Stomach (tissue), 9 donors: Measurements from ENCODE around the gene DCLK1. TPM values are rescaled to one million over a fixed set of nuclear protein-coding genes. Genes with fewer than 3 reads are reported as not detected.

Experiments
- DNase-seq, 2 donors: peaks; one replicate each; pipeline versions ENCODE4 v3.0.0 to v3.0.0-alpha.2; 2013 to 2019
- H3K27ac ChIP-seq, 5 donors: fragments of 200-600 bp in 4 of 5; sonication (generic) in 4 of 5; one replicate each; pipeline ENCODE4 v1.5.1; 2013 to 2019; ENCODE audit warnings: mild to moderate bottlenecking in 1 of 5, moderate library complexity in 1 of 5
- H3K27me3 ChIP-seq, 3 donors: fragments of 200-600 bp; sonication (generic); one replicate each; pipeline ENCODE4 v1.5.1; 2017 to 2019; ENCODE audit warnings: mixed run types in 1 of 3
- H3K36me3 ChIP-seq, 4 donors: fragments of 200-600 bp; sonication (generic); 1 replicate in 3 of 4; 2 replicates in 1 of 4; pipeline ENCODE4 v1.5.1; 2016 to 2019
- H3K4me1 ChIP-seq, 4 donors: fragments of 200-600 bp; sonication (generic); one replicate each; pipeline ENCODE4 v1.5.1; 2016 to 2019
- H3K4me3 ChIP-seq, 4 donors: fragments of 200-600 bp; sonication (generic) in 3 of 4; one replicate each; pipeline ENCODE4 v1.5.1; 2016 to 2019; ENCODE audit warnings: mild to moderate bottlenecking in 1 of 4
- H3K9me3 ChIP-seq, 4 donors: fragments of 200-600 bp; sonication (generic); one replicate each; pipeline ENCODE4 v1.5.1; 2016 to 2019
- CTCF ChIP-seq, 7 experiments: fragments of 450-650 bp in 4 of 7; fragments of 200-600 bp in 3 of 7; sonication (generic) in 3 of 7; IDR thresholded peaks; one replicate each; pipeline ENCODE4 v1.5.1; 2016 to 2019; ENCODE audit warnings: antibody characterized with exemption in 7 of 7, control low read depth in 2 of 7, mild to moderate bottlenecking in 1 of 7
- EP300 ChIP-seq: sonication (generic); formaldehyde crosslinking; IDR thresholded peaks from one replicate; pipeline ENCODE4 v1.6.1; 2017; ENCODE audit warnings: antibody characterized with exemption
- POLR2A ChIP-seq, 4 donors: fragments of 450-650 bp; IDR thresholded peaks; one replicate each; pipeline ENCODE4 v1.6.1; 2016; ENCODE audit warnings: antibody characterized with exemption in 4 of 4, control low read depth in 2 of 4, mild to moderate bottlenecking in 1 of 4, moderate library complexity in 1 of 4
- POLR2AphosphoS5 ChIP-seq, 3 donors: sonication (generic); formaldehyde crosslinking; IDR thresholded peaks; one replicate each; pipeline ENCODE4 v1.6.1; 2016; ENCODE audit warnings: antibody characterized with exemption in 3 of 3
- WGBS, 5 donors: extraction: QIAGEN DNeasy Blood & Tissue Kit in 3 of 5; methylation state at CpG; one replicate each; pipeline versions ENCODE4 v1.1.5 to v1.1.7; 2013 to 2018; 5-methylcytosine and 5-hydroxymethylcytosine counted together
- intact Hi-C: fragments of 100-400 bp; cut with DNase I; formaldehyde crosslinking; loops from one replicate; pipeline ENCODE4 v1.15.1; 2023; ENCODE audit warnings: low total_unique reads
- polyA plus RNA-seq, 3 donors: library from polyadenylated mRNA; stranded (reverse); fragments of 200-250 nt; gene quantifications; one replicate each; pipeline ENCODE4 v1.2.3, GENCODE V29; 2013
- total RNA-seq, 5 donors: library from RNA; depleted of rRNA; stranded (reverse); fragments of >200 nt; gene quantifications; one replicate each; pipeline versions ENCODE4 v1.1.0 to v1.2.3, GENCODE V29; 2014 to 2016
- donor health status: healthy with polysubstance abuse.
- donor health status: Bipolar disorder and iron deficiency.
- donor health status: healthy.

DCLK1 gene
- total and polyA plus RNA-seq, 8 donors, result 0.68 to 36.7 (median 4.1) TPM

GRCh38 chr13:36046672-36047071, 84.5 kb downstream of the DCLK1 start:
- H3K4me1 ChIP-seq, result peaks cover 0 to 4% (median 0%) of the 10 kb centered on the region in 4 donors
- H3K27ac ChIP-seq, result no peak overlapping the region
- H3K27me3 ChIP-seq, result no peaks in the 10 kb centered on the region
- H3K9me3 ChIP-seq, result no peaks in the 10 kb centered on the region
- no peak for DNase-seq
- WGBS, 5 donors, result 40 to 61% (median 48%) methylated on average over 3 of the region's 3 CpGs
- no peaks in the 10 kb centered on the region for H3K36me3 ChIP-seq
- intact Hi-C loops, result no loop called here
- TF ChIP-seq EP300, result no peak
- no peak for TF ChIP-seq POLR2AphosphoS5 (IDR thresholded peaks at IDR 0.05)
- no peak for TF ChIP-seq POLR2A (IDR thresholded peaks at IDR 0.05)
- no peak for TF ChIP-seq CTCF (IDR thresholded peaks at IDR 0.05)
- no peak overlapping the region for H3K4me3 ChIP-seq

- Histone ChIP-seq H3K27me3 (no peaks in the 10 kb centered on the region), H3K4me1 (no peaks in the 10 kb centered on the region), H3K4me3 (no peak overlapping the region), H3K9me3 (no peaks in the 10 kb centered on the region), H3K36me3 (no peaks in the 10 kb centered on the region), H3K27ac (no peak overlapping the region)
- intact Hi-C loops, result no loop called here
- no peak for TF ChIP-seq POLR2A (IDR thresholded peaks at IDR 0.05)
- no peak for TF ChIP-seq EP300
- no peak for TF ChIP-seq CTCF (IDR thresholded peaks at IDR 0.05)
- no peak for TF ChIP-seq POLR2AphosphoS5 (IDR thresholded peaks at IDR 0.05)
- WGBS, 5 donors, result 79 to 96% (median 94%) methylated on average over 4 of the region's 4 CpGs
- no peak for DNase-seq
Measured at GRCh38 chr13:36038785-36039555, 92.2 kb downstream of the DCLK1 start.

- intact Hi-C loops, result no loop called here
- WGBS, 5 donors, result 69 to 85% (median 80%) methylated on average over 4 of the region's 4 CpGs
- peak in 1 of 2 donors; percentile 12 for DNase-seq
- H3K9me3 ChIP-seq, result no peaks in the 10 kb centered on the region
- H3K36me3 ChIP-seq, result no peaks in the 10 kb centered on the region
- H3K4me1 ChIP-seq, result peaks cover 5 to 25% (median 8%) of the 10 kb centered on the region in 4 donors
- H3K27me3 ChIP-seq, result no peaks in the 10 kb centered on the region
- no peak overlapping the region for H3K4me3 ChIP-seq
- no peak overlapping the region for H3K27ac ChIP-seq
- no peak for TF ChIP-seq POLR2AphosphoS5 (IDR thresholded peaks at IDR 0.05)
- TF ChIP-seq EP300, result no peak
- TF ChIP-seq CTCF (IDR thresholded peaks at IDR 0.05), result no peak
- no peak for TF ChIP-seq POLR2A (IDR thresholded peaks at IDR 0.05)
Measured at GRCh38 chr13:36033035-36033434, 98.1 kb downstream of the DCLK1 start.

GRCh38 chr13:36031490-36031889, 99.7 kb downstream of the DCLK1 start:
- DNase-seq, result peak in 1 of 2 donors; percentile 21
- TF ChIP-seq CTCF (IDR thresholded peaks at IDR 0.05) (no peak), POLR2A (IDR thresholded peaks at IDR 0.05) (no peak), EP300 (no peak), POLR2AphosphoS5 (IDR thresholded peaks at IDR 0.05) (no peak)
- Histone ChIP-seq H3K27me3 (no peaks in the 10 kb centered on the region), H3K27ac (peak overlapping the region in 1 of 5 donors; percentile 29), H3K36me3 (no peaks in the 10 kb centered on the region), H3K4me3 (no peak overlapping the region), H3K4me1 (peaks cover 5 to 25% (median 8%) of the 10 kb centered on the region in 4 donors), H3K9me3 (no peaks in the 10 kb centered on the region)
- intact Hi-C loops, result no loop called here
- WGBS, 5 donors, result 64 to 79% (median 66%) methylated on average over 8 of the region's 8 CpGs
